ENCODE measurements around the gene TLCD3B.
A peak's percentile ranks its signal among the peaks of the same experiment; 100 is the strongest.

TLCD3B gene

GRCh38 chr16:30065943-30066760 lies 35.1 kb upstream of the TLCD3B start:
- TF ChIP-seq, protein P1, sequence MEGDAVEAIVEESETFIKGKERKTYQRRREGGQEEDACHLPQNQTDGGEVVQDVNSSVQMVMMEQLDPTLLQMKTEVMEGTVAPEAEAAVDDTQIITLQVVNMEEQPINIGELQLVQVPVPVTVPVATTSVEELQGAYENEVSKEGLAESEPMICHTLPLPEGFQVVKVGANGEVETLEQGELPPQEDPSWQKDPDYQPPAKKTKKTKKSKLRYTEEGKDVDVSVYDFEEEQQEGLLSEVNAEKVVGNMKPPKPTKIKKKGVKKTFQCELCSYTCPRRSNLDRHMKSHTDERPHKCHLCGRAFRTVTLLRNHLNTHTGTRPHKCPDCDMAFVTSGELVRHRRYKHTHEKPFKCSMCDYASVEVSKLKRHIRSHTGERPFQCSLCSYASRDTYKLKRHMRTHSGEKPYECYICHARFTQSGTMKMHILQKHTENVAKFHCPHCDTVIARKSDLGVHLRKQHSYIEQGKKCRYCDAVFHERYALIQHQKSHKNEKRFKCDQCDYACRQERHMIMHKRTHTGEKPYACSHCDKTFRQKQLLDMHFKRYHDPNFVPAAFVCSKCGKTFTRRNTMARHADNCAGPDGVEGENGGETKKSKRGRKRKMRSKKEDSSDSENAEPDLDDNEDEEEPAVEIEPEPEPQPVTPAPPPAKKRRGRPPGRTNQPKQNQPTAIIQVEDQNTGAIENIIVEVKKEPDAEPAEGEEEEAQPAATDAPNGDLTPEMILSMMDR (IDR thresholded peaks at IDR 0.05; ENCODE audit: low read depth, low read length, missing control alignments), result no peak
- H3K4me3 ChIP-seq (ENCODE audit: low read depth, low read length), result peak overlapping the region; percentile 78
- DNase-seq (ENCODE audit: low read depth), result no peak

DNA sequence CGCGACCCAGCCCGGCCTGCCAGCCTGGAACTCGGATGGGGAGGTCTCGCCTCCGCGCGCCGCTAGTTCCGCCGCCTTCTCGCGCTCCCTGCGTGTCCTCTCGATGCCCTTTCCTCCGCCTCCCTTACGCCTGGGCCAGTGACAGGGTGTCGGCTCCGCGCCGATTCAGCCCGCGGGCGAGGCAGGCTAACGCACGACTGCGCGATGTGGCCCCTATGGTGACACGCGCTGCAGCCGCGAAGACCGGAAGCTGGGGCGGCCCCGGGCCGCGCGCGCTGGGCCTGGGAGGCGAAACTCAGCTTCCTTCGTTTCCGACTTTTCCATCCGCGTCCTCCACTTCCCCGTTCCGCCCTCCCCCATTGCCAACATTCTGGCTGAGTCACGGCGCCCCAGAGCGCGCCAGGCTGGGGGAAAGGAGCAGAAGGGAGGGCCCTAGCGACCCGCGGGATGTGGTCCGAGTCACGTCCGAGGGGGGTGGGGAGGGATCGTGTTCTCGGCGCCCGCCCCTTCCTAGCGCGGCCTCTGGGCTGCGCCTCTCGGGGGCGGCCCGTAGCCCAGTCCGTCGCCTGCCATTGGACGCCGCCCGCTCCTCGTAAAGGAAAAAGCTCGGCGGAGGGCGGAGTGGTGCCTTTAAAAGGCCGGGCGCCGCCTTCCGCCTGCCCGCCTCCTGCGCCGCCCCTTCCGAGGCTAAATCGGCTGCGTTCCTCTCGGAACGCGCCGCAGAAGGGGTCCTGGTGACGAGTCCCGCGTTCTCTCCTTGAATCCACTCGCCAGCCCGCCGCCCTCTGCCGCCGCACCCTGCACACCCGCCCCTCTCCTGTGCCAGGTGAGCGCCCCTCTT lies 34.3 kb upstream of the TLCD3B start, which contains the start of gene ALDOA:
ALDOA (plus strand) TSS at position 659 of the 841 bp plus-strand sequence. CDS start 1,138 bp downstream, outside the sequence.
- H3K4me3 ChIP-seq (ENCODE audit: low read depth, low read length), result peak within 1 kb of the TSS; percentile 78
- TF ChIP-seq, protein P1 (IDR thresholded peaks at IDR 0.05; ENCODE audit: low read depth, low read length, missing control alignments), result no peak
- DNase-seq (ENCODE audit: low read depth), result peak; percentile 81

GRCh38 chr16:30064729-30065101 lies 33.6 kb upstream of the TLCD3B start:
- DNase-seq (ENCODE audit: low read depth), result no peak
- peak overlapping the region; percentile 78 for H3K4me3 ChIP-seq (ENCODE audit: low read depth, low read length)
- TF ChIP-seq, protein P1 (IDR thresholded peaks at IDR 0.05; ENCODE audit: low read depth, low read length, missing control alignments), result no peak

- DNase-seq (ENCODE audit: low read depth), result peak; percentile 46
- TF ChIP-seq, protein P1 (IDR thresholded peaks at IDR 0.05; ENCODE audit: low read depth, low read length, missing control alignments), result peak; percentile 39
- peak overlapping the region; percentile 78 for H3K4me3 ChIP-seq (ENCODE audit: low read depth, low read length)
These were observed 33.0 kb upstream of the TLCD3B start for GRCh38 chr16:30063893-30064728.

- TF ChIP-seq, protein P1 (IDR thresholded peaks at IDR 0.05; ENCODE audit: low read depth, low read length, missing control alignments), result no peak
- H3K4me3 ChIP-seq (ENCODE audit: low read depth, low read length), result peak overlapping the region; percentile 78
- DNase-seq (ENCODE audit: low read depth), result no peak
These were observed 32.3 kb upstream of the TLCD3B start for GRCh38 chr16:30063278-30063892.

Data from GM12864 (cell line).